BE2C (cell line): ENCODE measurements around the gene TBX4.
"Not testable (repeated sequence)": the region's sequence is repeated elsewhere in the genome, so short reads cannot be mapped to it uniquely, and the experiment has no call there.

Experiments
- DNase-seq: peaks from one replicate; pipeline ENCODE4 v3.0.0-alpha.2; 2020
- H3K27me3 ChIP-seq: fragments of 250-450 bp; sonication (Bioruptor Pico); 2 replicates; pipeline ENCODE4 v1.5.1; 2020; ENCODE audit warnings: mild to moderate bottlenecking
- H3K36me3 ChIP-seq: fragments of 250-450 bp; sonication (Bioruptor Pico); 2 replicates; pipeline ENCODE4 v1.5.1; 2020; ENCODE audit warnings: mild to moderate bottlenecking
- H3K4me1 ChIP-seq: fragments of 250-450 bp; sonication (Bioruptor Pico); 2 replicates; pipeline ENCODE4 v1.5.1; 2020
- H3K4me3 ChIP-seq: 2 replicates; pipeline ENCODE4 v1.5.1; 2011; ENCODE audit warnings: low read depth, low read length
- H3K9me3 ChIP-seq: fragments of 250-450 bp; sonication (Bioruptor Pico); 2 replicates; pipeline ENCODE4 v1.5.1; 2020
- TF ChIP-seq, protein P1 (sequence below): IDR thresholded peaks from 2 replicates; pipeline ENCODE4 v1.5.1; 2012; ENCODE audit warnings: mild to moderate bottlenecking, low read depth, low read length

TBX4 gene

DNA sequence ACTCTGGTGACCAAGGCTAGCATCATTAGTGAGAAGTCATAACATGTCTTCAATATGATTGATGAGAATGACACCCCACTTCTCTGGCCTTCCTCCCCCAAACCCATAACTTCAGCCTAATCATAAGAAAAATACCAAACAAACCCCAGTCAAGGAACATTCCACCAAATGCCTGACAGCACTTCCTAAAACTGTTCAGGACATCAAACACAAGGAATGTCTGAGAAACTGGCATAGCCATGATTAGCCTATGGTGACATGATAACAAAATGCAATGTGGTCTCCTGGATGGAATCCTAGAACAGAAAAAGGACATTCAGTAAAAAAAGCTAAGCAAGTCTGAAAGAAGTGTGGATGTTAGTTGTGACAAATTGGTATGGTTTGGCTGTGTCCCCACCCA is 24.7 kb upstream of the TBX4 start:
- Histone ChIP-seq H3K9me3 (no peaks in the 10 kb centered on the region), H3K36me3 (no peaks in the 10 kb centered on the region), H3K27me3 (no peaks in the 10 kb centered on the region), H3K4me1 (no peaks in the 10 kb centered on the region), H3K4me3 (no peak overlapping the region)
- TF ChIP-seq, protein P1, sequence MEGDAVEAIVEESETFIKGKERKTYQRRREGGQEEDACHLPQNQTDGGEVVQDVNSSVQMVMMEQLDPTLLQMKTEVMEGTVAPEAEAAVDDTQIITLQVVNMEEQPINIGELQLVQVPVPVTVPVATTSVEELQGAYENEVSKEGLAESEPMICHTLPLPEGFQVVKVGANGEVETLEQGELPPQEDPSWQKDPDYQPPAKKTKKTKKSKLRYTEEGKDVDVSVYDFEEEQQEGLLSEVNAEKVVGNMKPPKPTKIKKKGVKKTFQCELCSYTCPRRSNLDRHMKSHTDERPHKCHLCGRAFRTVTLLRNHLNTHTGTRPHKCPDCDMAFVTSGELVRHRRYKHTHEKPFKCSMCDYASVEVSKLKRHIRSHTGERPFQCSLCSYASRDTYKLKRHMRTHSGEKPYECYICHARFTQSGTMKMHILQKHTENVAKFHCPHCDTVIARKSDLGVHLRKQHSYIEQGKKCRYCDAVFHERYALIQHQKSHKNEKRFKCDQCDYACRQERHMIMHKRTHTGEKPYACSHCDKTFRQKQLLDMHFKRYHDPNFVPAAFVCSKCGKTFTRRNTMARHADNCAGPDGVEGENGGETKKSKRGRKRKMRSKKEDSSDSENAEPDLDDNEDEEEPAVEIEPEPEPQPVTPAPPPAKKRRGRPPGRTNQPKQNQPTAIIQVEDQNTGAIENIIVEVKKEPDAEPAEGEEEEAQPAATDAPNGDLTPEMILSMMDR, result no peak
- DNase-seq, result no peak

DNA sequence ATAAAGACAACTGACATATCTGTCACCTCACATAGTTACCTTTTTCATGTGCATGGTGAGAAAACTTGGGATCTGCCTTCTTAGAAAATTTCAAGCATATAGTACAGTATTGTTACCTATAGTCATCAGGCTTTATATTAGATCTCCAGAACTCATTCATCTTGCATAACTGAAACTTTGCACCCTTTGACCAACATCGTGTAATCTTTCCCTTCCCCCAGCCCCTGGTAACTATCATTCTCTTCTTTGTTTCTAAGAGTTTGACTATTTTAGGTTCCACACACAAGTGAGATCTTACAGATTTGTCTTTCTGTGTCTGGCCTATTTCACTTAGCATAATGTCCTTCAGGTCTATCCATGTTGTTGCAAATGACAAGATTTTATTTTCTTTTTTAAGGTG is 22.9 kb upstream of the TBX4 start:
- no peaks in the 10 kb centered on the region for H3K36me3 ChIP-seq
- no peak for DNase-seq
- H3K27me3 ChIP-seq, result no peaks in the 10 kb centered on the region
- no peaks in the 10 kb centered on the region for H3K9me3 ChIP-seq
- TF ChIP-seq, protein P1, result no peak
- H3K4me3 ChIP-seq, result no peak overlapping the region
- no peaks in the 10 kb centered on the region for H3K4me1 ChIP-seq

DNA sequence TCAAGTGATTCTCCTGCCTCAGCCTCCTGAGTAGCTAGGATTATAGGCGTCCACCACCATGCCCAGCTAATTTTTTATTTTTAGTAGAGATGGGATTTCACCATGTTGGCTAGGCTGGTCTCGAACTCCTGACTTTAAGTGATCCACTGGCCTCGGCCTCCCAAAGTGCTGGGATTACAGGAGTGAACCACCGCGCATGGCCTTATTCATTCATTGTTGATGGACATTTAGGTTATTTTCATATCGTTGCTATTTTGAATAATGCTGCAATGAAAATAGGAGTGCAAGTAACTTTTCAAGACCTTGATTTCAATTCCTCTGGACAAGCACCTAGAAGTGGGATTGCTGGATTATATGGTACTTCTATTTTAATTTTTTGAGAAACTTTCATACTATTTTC is 22.4 kb upstream of the TBX4 start:
- DNase-seq, H3K27me3 ChIP-seq, H3K9me3 ChIP-seq, H3K4me1 ChIP-seq, H3K4me3 ChIP-seq, H3K36me3 ChIP-seq: not testable (repeated sequence)

DNA sequence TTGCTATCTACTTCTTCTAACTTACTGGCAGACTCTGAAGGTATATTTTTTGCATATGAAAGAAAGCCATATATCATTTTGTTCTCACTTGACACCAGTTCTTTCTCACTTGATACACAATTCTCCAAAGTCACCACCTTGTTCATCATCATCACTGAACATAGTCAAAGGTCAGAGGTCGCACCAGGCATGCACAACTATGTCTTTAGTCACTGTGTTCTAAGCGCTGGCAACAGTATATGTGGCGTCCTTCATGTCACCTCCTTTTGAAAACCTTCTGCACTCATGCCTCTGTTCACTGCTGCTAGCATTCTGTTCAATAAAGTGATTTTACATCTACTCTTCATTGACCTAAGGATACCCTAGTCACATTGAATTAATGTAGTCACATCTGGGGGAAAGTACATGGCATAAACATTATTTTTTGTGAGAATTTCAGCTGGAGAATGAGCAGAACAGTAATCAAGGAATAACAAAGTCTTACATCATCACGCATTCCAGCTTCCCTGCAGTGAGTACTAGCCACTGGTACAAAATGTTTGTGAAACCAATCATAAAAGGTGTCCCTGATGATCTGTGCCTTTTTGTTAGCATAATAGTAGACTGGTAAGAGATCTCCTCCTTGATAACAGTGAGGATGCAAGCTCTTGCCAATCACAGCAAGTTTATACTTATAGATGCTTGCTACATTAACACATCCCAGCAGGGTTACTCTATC is 20.5 kb upstream of the TBX4 start:
- DNase-seq, result no peak
- TF ChIP-seq, protein P1, result no peak
- no peaks in the 10 kb centered on the region; the same call in 1 of the 2 replicates for H3K27me3 ChIP-seq

DNA sequence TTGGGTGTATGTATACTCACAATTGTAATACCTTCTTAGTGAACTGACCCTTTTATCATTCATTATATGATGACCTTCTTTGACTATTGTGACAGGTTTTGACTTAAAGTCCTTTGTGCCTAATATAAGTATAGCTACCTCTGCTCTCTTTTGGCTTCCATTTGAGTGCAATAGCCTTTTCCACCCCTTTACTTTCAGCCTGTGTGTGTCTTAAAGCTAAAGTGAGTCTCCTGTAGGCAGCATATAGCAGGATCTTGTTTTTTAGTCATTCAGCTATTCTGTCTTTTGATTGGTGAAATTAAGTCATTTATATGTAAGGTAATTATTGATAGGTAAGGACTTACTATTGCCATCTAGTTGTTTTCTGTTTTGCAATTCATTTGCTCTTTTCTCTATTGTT is 15.9 kb upstream of the TBX4 start:
- TF ChIP-seq, protein P1, result no peak
- Histone ChIP-seq H3K36me3 (no peaks in the 10 kb centered on the region), H3K9me3 (no peaks in the 10 kb centered on the region), H3K4me1 (no peaks in the 10 kb centered on the region), H3K27me3 (no peaks in the 10 kb centered on the region; the same call in 1 of the 2 replicates), H3K4me3 (no peak overlapping the region)
- no peak for DNase-seq

More for the DNA sequence above, 20.5 kb upstream of the TBX4 start:
- H3K4me3 ChIP-seq, result no peak overlapping the region
- H3K9me3 ChIP-seq, result no peaks in the 10 kb centered on the region
- H3K4me1 ChIP-seq, result no peaks in the 10 kb centered on the region
- no peaks in the 10 kb centered on the region for H3K36me3 ChIP-seq

DNA sequence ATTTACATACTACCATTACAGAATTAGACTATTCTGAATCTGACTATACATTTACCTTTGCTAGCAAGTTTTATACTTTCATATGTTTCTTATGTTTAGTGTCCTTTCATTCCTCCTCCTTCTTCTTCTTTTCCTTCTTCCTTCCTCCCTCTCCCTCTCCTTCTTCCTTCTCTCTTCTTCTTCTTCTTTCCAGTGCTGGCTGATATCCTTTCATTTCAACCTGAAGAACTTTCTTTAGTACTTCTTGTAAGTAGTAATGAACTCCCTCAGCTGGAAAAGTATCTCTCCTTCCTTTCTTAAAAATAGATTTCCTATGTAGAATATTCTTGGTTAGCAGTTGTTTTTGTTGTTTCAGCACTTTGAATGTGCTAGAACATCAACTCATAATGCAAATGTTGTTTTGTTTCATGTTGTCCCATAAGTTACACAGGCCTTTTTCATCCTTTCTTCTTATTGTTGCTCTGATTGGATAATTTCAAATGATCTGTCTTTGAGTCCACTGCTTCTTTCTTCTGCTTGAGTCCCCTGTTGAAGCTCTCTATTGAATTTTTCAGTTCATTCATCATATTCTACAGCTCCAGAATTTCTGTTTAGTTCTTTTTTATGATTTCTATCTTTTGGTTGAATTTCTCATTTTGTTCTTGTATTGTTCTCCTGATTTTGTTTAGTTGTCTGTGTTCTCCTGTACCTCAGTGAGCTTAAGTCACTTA is 15.1 kb upstream of the TBX4 start:
- DNase-seq, result no peak
- Histone ChIP-seq H3K36me3 (no peaks in the 10 kb centered on the region), H3K4me1 (no peaks in the 10 kb centered on the region), H3K27me3 (no peaks in the 10 kb centered on the region; the same call in 1 of the 2 replicates), H3K4me3 (no peak overlapping the region), H3K9me3 (no peaks in the 10 kb centered on the region)
- TF ChIP-seq, protein P1, result no peak
